ENCODE results near the gene IL1RAPL1. TPM values are rescaled to one million over a fixed set of nuclear protein-coding genes. Genes with fewer than 3 reads are reported as not detected.

Gene IL1RAPL1
- total RNA-seq, 1 donor from 2014 or later, result not detected

DNA sequence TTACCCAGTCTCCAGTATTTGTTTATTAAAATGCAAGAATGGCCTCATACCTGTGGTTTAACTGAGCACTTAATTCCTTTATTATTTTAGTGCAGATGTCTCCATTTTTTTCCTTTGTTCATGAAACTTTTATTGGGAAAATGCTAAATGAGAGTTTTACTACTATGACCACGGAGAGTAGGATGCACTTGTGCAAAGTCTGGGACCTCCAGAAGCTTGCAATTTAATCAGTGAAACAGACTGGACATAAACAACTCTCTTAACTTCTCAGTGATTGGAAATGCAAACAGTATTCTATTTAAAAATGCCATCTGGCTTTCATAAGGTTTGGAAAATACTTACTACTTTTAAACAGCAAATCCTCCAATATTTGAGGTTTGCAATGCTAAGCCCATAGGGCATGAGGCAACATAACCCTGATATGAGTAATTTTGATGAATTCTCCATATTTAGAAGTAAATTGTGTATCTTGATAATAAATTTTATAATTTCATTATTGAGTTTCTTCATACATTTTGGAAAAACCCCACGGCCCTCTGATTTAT, 909.5 kb downstream of the IL1RAPL1 start:
- no peak for DNase-seq (ENCODE audit: low spot score)

- DNase-seq (ENCODE audit: low spot score), result no peak
Observed at GRCh38 chrX:29506729-29507128, 919.5 kb downstream of the IL1RAPL1 start.

GRCh38 chrX:29518100-29518499, 930.9 kb downstream of the IL1RAPL1 start:
- DNase-seq (ENCODE audit: low spot score), result no peak

GRCh38 chrX:29528281-29528680, 941.0 kb downstream of the IL1RAPL1 start:
- DNase-seq (ENCODE audit: low spot score), result no peak

DNA sequence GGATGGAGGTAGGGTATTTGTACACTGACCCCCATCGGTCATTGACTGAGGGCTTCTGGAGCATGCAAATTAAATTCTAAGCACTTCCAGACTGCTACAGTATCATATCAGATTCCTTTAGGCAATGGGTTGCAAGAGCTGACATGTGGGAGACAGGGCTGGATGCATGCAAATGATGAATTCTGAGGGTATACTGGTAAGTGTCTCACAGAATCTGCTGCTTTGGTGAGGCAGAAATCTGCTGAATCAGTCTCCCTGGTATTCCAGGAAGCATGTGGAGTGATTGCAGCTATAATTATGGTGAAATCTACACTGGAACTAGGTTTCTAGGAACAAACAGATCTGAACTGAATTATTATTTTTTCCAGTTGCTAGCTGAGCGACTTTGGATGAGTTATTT, 943.3 kb downstream of the IL1RAPL1 start:
- DNase-seq (ENCODE audit: low spot score), result no peak

DNA sequence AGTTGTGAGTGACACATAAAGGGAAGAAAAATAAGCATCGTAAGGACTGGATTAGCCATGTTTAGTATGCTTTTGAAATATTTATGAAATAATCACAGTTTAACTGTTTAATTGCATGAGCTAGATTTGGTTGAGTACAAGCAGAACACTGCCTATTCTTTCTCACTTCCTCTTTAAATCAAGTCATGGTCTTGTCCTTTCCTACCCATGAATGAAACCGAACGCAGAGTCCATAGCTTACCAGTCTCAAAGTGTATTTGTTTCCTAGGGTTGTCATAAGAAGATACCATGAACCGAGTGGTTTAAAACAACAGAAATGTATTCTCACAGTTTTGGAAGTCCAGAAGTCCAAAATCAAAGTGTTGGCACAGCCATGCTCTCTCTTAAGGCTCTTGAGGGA, 944.1 kb downstream of the IL1RAPL1 start:
- DNase-seq (ENCODE audit: low spot score), result no peak

DNA sequence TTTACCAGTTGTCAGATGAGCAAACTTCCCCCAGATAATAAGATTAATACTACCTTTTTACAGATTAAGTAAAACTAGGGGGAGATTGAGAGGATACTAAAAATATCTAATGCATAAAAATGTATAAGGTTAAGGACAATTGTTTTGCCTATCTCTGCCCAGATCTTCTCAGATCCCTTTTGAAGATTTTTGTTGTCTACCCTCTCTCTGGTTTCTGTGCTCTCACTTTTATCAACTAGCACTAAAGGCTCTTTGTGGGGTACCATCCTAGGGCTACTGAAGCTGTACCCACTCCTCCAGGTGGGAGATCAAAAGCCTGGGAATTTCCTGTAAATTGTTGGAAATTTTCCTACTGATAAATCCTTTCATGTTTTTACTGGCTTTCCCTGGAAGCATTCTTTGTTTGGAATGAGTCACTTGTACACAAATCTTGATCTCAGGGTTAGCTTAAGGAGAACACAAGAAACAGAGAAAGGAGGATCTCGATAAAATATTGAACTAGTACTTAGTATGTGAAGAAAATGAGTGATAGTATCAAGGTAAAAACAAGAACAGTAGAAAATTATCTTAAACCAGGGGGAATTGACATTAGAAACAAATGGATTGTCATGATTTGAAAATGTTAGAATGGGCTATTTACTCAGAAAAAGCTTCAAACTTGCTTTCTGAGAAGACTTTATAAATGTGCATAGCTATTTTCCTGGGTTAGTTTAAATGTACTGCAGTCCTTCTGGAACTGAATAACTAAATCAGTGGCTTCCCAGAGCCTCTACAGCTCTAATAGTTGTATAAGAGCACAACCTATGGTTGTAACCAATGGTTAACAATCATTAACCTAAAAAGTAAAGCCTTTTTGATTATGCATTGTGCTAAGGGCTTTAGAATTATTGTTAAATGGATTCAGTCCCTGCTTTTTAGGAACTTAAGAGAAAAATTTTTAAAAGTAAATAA, 948.2 kb downstream of the IL1RAPL1 start:
- no peak for DNase-seq (ENCODE audit: low spot score)

GRCh38 chrX:29541038-29541437, 953.8 kb downstream of the IL1RAPL1 start:
- DNase-seq (ENCODE audit: low spot score), result no peak

GRCh38 chrX:29542152-29542551, 954.9 kb downstream of the IL1RAPL1 start:
- DNase-seq (ENCODE audit: low spot score), result no peak

GRCh38 chrX:29545878-29546277, 958.6 kb downstream of the IL1RAPL1 start:
- DNase-seq (ENCODE audit: low spot score), result no peak

DNA sequence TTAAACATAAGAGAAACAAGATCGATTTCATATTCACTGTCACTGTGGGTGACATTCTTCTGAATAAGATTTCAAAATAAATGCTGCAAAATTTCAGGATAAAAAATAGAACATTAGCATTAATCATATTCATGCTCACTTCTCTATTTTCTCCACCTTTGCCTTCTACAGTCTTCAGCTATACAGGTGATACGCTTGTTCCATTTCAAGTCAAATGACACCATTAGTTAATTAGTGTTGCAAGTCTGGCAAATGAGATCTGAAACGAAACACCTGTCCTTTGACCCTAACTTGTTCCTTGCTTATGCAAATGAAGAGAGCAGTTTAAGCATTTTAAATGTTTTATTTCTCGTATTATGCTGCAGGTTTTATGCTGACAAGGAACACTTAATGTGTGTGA, 960.6 kb downstream of the IL1RAPL1 start:
- DNase-seq (ENCODE audit: low spot score), result no peak

DNA sequence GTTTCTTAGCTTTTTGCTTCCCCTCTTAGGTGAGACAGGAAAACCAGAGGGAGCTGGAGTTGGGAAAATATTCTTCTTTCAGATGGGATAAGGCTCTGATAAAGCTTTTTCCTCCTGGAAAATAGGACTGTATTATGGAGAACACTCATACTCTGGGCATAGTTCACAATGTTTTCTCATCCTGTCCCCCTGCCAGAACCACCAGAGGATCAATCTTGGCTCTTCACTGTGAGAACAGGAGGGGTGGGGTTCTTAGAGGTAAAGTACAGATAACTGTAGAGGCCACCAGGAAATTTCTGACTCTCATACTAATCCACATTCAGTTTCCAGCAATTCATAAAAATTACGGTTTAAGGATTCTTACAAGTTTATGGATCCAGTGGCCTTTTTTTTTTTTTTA, 966.3 kb downstream of the IL1RAPL1 start:
- DNase-seq (ENCODE audit: low spot score), result no peak

DNA sequence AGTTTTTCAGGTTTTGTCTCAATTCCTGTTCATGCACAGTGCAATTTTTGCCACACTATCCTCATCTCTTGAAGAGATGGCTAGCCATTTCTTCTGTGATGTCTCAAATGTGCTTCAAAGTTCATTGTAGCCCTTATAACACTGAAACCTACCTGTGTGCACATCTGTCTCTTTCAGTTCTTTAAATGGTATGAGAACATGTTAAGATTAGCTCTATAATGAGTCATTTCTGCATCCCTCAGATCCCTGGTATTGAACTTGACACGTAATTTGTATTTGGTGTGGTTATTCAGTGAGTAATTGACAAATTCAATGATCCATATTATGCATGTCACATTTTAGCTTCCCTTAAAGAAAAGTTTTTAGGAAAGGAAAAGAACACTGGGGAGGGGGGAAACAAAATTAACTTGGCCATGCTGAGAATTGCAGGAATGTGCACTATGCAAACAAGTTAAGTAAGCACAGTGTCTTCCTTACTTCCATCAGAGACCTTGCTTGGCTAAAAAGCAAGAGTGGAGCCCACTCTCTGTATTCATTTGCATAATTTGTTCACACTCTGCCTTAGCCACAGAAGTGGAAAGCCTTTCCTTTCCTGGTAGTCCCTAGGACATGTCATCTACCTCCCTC, 968.3 kb downstream of the IL1RAPL1 start:
- DNase-seq (ENCODE audit: low spot score), result no peak

DNA sequence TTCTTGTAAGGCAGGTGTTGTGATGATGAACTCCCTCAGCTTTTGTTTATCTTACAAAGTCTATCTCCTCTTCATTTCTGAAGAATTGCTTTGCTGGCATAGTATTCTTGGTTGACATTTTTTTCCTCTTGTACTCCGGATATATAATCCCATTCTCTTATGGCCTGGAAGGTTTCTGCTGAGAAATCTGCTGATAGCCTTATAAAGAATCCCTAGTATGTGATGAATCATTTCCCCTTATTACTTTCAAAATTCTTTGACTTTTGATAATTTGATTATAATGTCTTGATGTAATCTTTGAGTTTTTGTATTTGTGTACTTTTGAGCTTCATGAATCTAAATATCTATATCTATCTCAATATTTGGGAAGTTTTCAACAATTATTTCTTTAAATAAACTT, 972.8 kb downstream of the IL1RAPL1 start:
- DNase-seq (ENCODE audit: low spot score), result no peak

GRCh38 chrX:29561417-29561816, 974.2 kb downstream of the IL1RAPL1 start:
- no peak for DNase-seq (ENCODE audit: low spot score)

DNA sequence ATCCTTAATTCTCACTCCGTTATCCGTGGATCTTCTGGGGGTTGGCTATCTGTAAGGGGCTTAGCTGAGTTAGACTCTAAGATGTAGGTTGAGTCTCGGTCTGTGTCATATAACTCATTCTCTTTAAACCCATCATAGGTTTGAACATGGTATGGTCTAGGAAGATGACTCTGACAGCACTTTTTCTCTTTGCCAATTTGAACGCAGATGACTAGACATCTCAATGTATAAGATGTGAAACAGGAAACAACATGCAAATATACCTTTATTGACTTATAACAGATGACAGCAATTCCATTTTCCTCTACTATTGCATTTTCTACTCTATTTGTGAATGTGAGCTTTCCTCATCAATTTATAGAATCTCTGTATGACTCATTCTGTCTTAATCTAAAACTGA, 993.3 kb downstream of the IL1RAPL1 start:
- DNase-seq (ENCODE audit: low spot score), result no peak

GRCh38 chrX:29581223-29581622, 994.0 kb downstream of the IL1RAPL1 start:
- DNase-seq (ENCODE audit: low spot score), result no peak

DNA sequence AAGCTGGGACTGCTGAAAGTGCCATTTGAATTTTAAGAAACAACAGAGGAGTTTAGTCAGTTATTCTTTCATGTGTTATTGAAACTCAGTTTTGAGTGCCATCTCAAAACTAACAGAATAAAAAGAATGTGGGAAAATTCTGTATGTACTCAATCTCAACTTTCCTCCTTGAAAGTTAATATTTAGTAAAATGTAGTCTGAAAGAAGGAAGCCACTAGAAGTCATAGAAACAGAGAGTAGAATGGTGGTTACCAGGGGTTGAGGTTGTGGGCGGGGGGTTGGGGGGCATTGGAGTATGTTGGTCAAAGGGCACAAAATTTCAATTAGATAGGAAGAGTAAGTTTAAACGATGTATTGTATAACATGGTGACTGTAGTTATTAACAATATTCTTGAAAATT, 999.9 kb downstream of the IL1RAPL1 start:
- DNase-seq (ENCODE audit: low spot score), result no peak

GRCh38 chrX:29590921-29591320, 1003.7 kb downstream of the IL1RAPL1 start:
- DNase-seq (ENCODE audit: low spot score), result no peak

DNA sequence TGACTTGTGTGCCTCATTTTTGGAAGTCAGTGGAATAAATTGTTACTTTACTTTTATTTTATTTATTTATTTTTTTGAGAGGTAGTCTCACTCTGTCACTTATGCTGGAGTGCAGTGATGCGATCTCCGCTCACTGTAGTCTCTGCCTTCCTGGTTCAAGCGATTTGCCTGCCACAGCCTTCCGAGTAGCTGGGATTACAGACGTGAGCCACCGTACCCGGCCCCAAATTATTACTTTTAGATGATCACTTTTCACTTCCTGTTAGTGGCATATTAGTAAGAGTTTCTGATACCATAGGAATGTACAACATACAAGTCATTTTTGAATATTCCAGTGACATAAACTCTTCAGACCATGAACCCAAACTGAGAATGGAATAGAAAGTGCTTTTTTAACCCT, 1017.1 kb downstream of the IL1RAPL1 start:
- DNase-seq (ENCODE audit: low spot score), result no peak

GRCh38 chrX:29617276-29617675, 1030.0 kb downstream of the IL1RAPL1 start:
- no peak for DNase-seq (ENCODE audit: low spot score)

- no peak for DNase-seq (ENCODE audit: low spot score)
Observed at GRCh38 chrX:29617725-29618124, 1030.5 kb downstream of the IL1RAPL1 start.
